Measurements from ENCODE around the gene TLE4. TPM values are rescaled to one million over a fixed set of nuclear protein-coding genes. Genes with fewer than 3 reads are reported as not detected.
"Not testable (repeated sequence)": the region's sequence is repeated elsewhere in the genome, so short reads cannot be mapped to it uniquely, and the experiment has no call there.

The TLE4 gene
- total RNA-seq, 1 experiment from 2014 or later: 17.9 TPM

DNA sequence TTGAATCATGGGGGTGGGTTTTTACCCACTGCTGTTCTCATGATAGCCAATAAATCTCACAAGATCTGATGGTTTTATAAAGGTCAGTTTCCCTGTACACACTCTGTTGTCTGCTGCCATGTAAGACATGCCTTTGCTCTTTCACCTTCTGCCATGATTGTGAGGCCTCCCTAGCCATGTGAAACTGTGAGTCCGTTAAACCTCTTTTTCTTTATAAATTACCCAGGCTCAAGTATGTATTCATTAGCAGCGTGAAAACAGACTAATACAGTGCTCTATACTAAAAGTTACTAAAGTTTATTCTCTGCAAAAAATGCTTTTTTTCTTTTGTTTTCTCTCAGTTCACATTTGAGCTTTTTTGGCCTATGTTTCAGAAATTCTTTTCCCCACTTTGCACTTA, 33.9 kb upstream of the TLE4 start:
- H3K4me2 ChIP-seq (ENCODE audit: low read length): no peak overlapping the region
- H3K9me2 ChIP-seq (replicated peaks; ENCODE audit: low read length): no peaks in the 10 kb centered on the region
- no peak overlapping the region for H2AFZ ChIP-seq (ENCODE audit: low read length)
- no TSS peak for BruUV-seq (replicated peaks)
- H4K20me1 ChIP-seq (ENCODE audit: low read length): no peaks in the 10 kb centered on the region
- no peaks in the 10 kb centered on the region for H3K79me2 ChIP-seq (ENCODE audit: low read length)
- no peak overlapping the region for H3K9ac ChIP-seq (ENCODE audit: low read length)
- POLR2A ChIA-PET (ENCODE audit: unreplicated experiment): no interaction called here
- H3K27me3 ChIP-seq (ENCODE audit: low read length): no peaks in the 10 kb centered on the region
- H3K27ac ChIP-seq (ENCODE audit: low read length): no peak overlapping the region
- DNase-seq (no peak), ATAC-seq (no peak)
- TF ChIP-seq EZH2 (IDR thresholded peaks at IDR 0.05; ENCODE audit: low read length, unreplicated experiment) (no peak), EZH2phosphoT487 (IDR thresholded peaks at IDR 0.05; ENCODE audit: borderline replicate concordance, low read length) (no peak)
- TF ChIP-seq, protein P1, sequence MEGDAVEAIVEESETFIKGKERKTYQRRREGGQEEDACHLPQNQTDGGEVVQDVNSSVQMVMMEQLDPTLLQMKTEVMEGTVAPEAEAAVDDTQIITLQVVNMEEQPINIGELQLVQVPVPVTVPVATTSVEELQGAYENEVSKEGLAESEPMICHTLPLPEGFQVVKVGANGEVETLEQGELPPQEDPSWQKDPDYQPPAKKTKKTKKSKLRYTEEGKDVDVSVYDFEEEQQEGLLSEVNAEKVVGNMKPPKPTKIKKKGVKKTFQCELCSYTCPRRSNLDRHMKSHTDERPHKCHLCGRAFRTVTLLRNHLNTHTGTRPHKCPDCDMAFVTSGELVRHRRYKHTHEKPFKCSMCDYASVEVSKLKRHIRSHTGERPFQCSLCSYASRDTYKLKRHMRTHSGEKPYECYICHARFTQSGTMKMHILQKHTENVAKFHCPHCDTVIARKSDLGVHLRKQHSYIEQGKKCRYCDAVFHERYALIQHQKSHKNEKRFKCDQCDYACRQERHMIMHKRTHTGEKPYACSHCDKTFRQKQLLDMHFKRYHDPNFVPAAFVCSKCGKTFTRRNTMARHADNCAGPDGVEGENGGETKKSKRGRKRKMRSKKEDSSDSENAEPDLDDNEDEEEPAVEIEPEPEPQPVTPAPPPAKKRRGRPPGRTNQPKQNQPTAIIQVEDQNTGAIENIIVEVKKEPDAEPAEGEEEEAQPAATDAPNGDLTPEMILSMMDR (conservative IDR thresholded peaks at IDR 0.05; ENCODE audit: low read depth, low read length): no peak
- CTCF ChIA-PET: no interaction called here
- H3F3A ChIP-seq (ENCODE audit: low read length, unreplicated experiment): no peaks in the 10 kb centered on the region
- H3K36me3 ChIP-seq (ENCODE audit: low read depth, low read length): no peaks in the 10 kb centered on the region
- intact Hi-C loops (cut with micrococcal nuclease): no loop called here
- no peaks in the 10 kb centered on the region for H3K9me3 ChIP-seq (ENCODE audit: low read length)
- H3K4me1 ChIP-seq (ENCODE audit: insufficient read depth, low read length): no peaks in the 10 kb centered on the region
- H3K4me3 ChIP-seq (ENCODE audit: low read length): no peak overlapping the region

DNA sequence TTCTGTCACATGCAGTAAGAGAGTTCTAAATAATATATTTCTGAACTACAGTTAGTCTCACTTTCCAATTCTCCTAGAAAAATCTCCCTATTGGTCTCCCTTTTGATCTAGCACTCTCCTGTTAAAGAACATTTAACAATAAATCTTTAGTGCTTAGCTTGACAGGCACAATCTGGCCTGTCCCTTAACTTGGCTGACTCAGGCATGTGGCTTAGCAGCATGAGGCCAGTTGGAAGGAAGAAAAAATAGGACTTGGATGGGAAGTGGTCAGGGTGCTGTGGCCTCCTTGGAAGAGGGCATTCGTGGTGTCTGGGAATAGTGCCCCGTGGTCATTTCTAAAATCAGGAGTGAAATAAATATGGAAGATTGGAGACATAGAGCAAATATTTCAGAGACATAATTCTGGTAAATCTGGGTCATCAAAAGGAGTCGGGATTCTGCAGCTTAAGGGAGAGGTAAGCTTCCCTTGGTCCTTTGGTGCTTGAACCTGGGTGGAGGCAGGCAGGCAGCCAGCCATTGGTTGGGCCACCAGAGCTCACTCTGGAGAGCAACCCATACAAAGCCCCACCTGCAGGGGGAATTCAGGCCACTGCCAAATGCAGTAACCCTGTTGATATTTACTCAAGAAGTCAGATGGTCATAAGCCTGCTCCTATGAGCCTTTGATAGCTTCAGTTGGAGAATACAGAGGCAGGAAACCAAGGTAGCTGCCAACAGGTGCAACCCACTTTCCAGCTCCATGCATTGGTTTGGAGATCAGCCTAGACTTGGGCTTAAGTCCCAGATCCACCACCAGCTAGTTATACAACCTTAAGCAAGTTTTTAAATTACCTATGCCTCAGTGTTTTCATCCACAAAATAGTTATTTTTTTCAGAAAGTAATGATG, 28.8 kb upstream of the TLE4 start:
- H3K36me3 ChIP-seq (ENCODE audit: low read depth, low read length): no peaks in the 10 kb centered on the region
- no peak overlapping the region for H3K4me3 ChIP-seq (ENCODE audit: low read length)
- H2AFZ ChIP-seq (ENCODE audit: low read length): no peak overlapping the region
- CTCF ChIA-PET: no interaction called here
- intact Hi-C loops (cut with micrococcal nuclease): no loop called here
- no peaks in the 10 kb centered on the region for H3K9me3 ChIP-seq (ENCODE audit: low read length)
- H3K27ac ChIP-seq (ENCODE audit: low read length): no peak overlapping the region
- no peaks in the 10 kb centered on the region for H3K79me2 ChIP-seq (ENCODE audit: low read length)
- ATAC-seq: no peak
- POLR2A ChIA-PET (ENCODE audit: unreplicated experiment): no interaction called here
- H3K9ac ChIP-seq (ENCODE audit: low read length): no peak overlapping the region
- no TSS peak for BruUV-seq (replicated peaks)
- no peaks in the 10 kb centered on the region for H4K20me1 ChIP-seq (ENCODE audit: low read length)
- no peaks in the 10 kb centered on the region for H3F3A ChIP-seq (ENCODE audit: low read length, unreplicated experiment)
- no peak for DNase-seq
- no peaks in the 10 kb centered on the region for H3K9me2 ChIP-seq (replicated peaks; ENCODE audit: low read length)
- no peaks in the 10 kb centered on the region for H3K27me3 ChIP-seq (ENCODE audit: low read length)
- no peaks in the 10 kb centered on the region for H3K4me1 ChIP-seq (ENCODE audit: insufficient read depth, low read length)
- H3K4me2 ChIP-seq (ENCODE audit: low read length): no peak overlapping the region
- no peak for TF ChIP-seq EZH2phosphoT487 (IDR thresholded peaks at IDR 0.05; ENCODE audit: borderline replicate concordance, low read length)
- no peak for TF ChIP-seq EZH2 (IDR thresholded peaks at IDR 0.05; ENCODE audit: low read length, unreplicated experiment)
- TF ChIP-seq, protein P1 (conservative IDR thresholded peaks at IDR 0.05; ENCODE audit: low read depth, low read length): no peak

DNA sequence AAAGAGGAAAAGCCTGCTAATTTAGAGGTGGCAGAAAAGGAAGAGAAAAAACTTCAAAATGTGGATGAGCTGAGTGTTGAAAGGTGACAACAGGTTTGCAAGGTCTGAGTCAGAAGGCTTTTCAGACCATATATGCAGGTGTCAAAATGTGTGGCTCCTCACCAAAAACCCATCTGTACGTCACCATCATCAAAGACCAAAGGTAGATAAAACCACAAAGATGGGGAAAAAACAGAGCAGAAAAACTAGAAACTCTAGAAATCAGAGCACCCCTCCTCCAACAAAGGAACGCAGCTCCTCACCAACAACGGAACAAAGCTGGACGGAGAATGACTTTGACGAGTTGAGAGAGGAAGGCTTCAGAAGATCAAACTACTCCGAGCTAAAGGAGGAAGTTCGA, 27.4 kb upstream of the TLE4 start:
- H3K79me2 ChIP-seq (ENCODE audit: low read length); H4K20me1 ChIP-seq (ENCODE audit: low read length); H3K4me2 ChIP-seq (ENCODE audit: low read length); CTCF ChIA-PET; POLR2A ChIA-PET (ENCODE audit: unreplicated experiment); ATAC-seq; H3K4me1 ChIP-seq (ENCODE audit: insufficient read depth, low read length); H3F3A ChIP-seq (ENCODE audit: low read length, unreplicated experiment); H3K9me2 ChIP-seq (replicated peaks; ENCODE audit: low read length); BruUV-seq (replicated peaks); H2AFZ ChIP-seq (ENCODE audit: low read length); intact Hi-C loops (cut with micrococcal nuclease); H3K27me3 ChIP-seq (ENCODE audit: low read length); H3K27ac ChIP-seq (ENCODE audit: low read length); H3K9me3 ChIP-seq (ENCODE audit: low read length); H3K4me3 ChIP-seq (ENCODE audit: low read length); DNase-seq; H3K9ac ChIP-seq (ENCODE audit: low read length); H3K36me3 ChIP-seq (ENCODE audit: low read depth, low read length): not testable (repeated sequence)

All from PC-3 (cell line).